GM19455 (cell line): ENCODE measurements around the gene RET.

Experiments used
- ATAC-seq: cut with Tn5 transposase; IDR thresholded peaks from one replicate; pipeline ENCODE4 v1.9.1; 2021; ENCODE audit not compliant: unreplicated experiment

Gene RET

DNA sequence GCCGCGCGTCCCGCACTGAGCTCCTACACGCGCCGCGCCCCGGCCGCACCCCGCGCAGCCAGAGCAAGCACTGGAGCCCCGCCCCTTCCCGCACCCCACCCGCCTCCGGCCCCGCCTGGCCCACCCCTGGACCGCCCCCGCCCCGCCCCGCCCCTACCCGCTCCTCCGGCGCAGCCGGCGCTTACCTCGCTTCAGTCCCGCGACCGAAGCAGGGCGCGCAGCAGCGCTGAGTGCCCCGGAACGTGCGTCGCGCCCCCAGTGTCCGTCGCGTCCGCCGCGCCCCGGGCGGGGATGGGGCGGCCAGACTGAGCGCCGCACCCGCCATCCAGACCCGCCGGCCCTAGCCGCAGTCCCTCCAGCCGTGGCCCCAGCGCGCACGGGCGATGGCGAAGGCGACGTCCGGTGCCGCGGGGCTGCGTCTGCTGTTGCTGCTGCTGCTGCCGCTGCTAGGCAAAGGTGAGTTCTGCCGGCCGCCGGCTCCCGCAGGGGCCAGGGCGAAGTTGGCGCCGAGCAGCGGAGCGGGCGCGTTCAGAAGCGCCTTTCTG lies at the start of gene RET:
RET (plus strand) TSS at position 194 of the 545 bp plus-strand sequence; CDS start at position 384, 190 bp downstream.
- no peak for ATAC-seq

DNA sequence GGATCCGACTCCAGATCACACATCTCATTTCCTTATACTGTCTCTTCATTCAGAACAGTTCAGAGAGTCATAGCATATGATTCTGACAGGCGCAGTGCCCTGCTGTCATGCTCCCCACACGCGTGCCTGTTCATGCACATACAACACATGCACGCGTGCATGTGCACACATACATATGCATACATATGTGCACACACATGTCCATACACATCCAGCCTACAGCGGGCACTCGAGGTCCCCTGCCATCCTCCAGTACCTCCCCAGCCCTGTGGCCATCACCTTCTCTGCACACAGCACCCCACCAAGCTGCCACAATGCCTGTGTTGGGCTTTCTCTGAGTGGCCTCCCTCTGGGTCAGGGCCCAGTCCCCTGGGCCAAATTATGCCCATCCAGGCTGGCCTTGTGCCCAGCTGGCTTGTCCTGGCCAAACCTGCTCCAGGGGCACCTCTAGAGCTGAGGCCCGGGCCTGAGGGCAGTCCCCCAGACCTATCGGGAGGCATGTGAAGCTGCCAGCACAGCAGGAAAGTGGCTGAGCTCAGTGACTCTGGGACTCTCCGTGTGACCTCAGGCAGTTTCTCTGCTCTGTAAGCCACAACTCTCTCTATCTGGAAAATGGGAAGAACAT lies 49.4 kb upstream of the RET start:
- no peak for ATAC-seq

- no peak for ATAC-seq
Measured at GRCh38 chr10:43028143-43028542, 48.7 kb upstream of the RET start.

DNA sequence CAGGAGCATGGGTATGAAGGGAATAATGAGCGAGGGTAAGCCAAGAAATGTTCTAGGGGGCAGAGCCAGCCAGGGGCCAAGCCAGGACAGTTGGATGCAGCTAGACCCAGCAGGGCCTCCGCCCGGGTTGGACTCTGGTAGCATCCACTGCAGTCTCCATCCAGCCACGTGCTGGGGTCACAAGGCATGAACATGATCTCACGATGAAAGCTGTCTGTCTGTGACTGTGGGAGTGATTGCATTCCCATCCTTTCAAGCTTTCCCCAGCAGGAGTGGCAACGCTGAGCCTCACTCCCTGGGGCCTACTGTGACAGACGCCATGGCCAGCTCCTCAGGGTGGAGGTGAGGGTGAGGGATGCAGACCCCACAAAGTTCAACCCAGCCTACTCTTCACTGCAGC lies 47.8 kb upstream of the RET start:
- no peak for ATAC-seq

GRCh38 chr10:43032613-43033012 lies 44.3 kb upstream of the RET start:
- no peak for ATAC-seq

- no peak for ATAC-seq
Measured at GRCh38 chr10:43035800-43036199, 41.1 kb upstream of the RET start.

GRCh38 chr10:43036481-43037428 lies 40.1 kb upstream of the RET start:
- ATAC-seq: no peak

DNA sequence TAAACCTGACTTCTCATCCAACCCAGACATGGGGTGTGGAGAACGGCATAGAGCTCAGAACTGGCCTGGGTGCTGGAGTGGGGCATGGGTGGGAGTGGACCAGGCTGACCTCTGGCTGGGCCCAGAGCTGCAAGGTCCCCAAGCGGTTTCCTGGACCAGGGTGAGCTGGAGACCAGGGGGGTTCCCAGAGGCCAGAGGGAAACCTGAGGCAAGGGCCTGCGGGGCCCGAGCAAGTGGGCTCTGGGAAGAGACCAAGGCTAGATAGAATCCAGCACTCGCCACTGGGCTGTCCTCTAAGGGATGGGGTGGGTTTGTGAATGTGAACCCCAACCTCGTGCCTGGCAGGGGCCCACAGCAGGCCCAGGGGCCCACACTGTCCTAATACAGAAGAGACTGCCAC lies 39.4 kb upstream of the RET start:
- ATAC-seq: no peak

GRCh38 chr10:43037942-43038782 lies 38.7 kb upstream of the RET start:
- ATAC-seq: no peak

DNA sequence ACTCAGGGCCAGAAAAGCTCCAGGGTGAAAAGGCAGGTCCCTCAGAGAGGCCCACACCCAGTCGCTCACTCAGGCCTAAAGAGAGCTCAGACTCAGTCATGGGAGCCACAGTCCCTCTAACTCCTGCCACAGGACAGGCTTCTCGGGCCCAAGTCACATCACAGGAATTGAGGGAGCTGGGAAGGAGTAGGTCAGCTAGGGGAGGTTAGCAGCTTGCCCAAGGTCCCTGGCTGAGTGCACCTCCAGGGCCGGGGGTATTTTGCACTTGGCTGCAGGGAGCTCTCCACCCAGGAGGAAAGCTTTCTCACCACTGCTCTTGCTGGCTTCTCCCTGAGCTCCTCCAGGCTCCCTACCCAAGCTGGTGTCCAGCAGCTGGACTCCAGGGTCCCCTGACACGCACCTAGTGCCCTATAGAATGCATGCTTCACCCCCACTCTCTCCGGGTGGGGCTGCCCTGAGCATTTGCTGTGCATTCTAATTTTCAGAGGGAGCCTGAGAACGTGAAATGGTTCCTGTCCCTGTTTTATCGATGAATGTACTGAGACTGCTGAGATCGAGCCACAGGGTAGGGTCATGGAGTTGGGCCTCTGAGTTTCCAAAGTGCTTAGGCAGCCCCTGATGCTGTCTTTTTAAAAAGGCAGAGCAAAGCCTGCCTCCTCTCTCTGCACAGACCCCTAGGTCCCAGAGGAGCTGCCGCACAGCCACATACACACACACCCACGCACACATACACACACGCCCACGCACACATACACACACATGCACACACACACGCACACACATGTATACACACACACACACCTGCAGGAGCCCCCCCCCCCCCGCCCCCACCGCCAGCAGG lies 37.9 kb upstream of the RET start:
- ATAC-seq: no peak

GRCh38 chr10:43039624-43040481 lies 37.0 kb upstream of the RET start:
- no peak for ATAC-seq

DNA sequence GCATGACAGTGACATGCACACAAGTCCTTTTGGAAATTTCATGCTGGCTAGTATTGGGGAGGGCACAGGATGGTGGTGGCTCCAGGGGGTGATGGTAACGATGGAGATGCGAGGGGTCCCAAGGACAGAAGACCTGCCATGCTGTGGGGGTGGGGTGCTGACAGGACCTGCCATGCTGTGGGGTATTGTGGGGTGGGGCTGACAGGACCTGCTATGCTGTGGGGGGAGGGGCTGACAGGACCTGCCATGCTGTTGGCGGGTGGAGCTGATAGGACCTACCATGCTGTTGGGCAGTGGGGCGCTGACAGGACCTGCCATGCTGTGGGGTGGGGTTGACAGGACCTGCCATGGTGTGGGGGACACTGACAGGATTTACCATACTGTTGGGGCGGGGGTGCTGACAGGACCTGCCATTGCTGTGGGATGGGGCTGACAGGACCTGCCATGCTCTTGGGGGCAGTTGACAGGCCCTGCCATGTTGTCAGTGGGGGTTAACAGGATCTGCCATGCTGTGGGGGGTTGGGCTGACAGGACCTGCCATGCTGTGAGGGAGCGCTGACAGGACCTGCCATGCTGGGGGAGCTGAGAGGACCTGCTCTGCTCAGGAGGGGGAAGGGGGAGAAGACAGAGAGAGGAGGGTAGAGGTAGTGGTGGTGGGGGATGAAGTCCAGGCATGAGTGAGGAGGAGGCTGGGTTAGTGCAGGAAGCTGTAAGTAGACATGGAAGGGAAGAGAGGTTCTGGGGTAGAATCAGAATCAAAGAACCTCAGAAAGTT lies 36.2 kb upstream of the RET start:
- no peak for ATAC-seq

DNA sequence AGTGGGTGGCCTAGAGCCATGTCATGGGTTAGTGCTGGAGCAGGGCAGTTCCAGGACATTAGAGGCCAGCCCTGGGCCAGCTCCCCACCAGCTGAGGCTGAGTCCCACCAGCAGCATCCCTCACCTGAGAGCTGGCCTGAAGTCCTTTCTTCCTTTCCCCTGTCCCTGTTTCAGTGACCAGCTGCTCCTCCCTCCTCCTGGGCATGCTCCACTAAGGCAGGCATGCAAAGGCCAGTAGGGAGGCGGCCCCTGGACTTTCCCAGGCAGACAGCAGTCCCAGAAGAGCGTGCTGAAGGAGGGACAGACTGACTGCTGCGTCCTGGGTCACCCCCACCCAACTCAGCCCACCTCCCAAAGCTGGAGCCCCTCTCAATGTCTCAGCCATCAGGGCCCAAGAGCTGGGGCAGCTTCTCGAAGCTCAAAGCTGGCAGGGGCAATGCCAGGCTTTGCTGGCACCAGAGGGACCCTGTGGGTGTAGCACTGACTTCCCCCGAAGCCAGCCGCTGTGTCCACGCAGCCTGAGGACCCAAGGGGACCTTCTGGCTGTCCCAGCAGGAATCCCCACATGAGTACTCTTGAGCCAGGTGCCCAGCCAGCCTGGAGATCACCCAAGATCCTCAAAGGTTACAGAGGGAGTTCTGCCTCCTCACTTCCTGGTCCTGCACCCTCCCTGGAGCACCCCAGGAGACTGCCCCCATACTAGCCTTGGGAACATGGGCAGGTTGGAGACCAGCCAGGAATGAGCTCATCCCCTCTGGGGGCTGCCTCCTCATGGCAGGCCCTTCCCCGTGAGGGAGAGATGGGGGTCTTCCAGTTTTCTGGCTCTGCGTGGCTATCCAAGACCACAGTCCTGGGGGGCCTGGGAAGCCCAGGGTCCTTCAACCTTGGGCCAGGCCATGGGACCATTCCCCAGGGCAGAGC lies 35.2 kb upstream of the RET start:
- ATAC-seq: no peak

GRCh38 chr10:43042503-43043341 lies 34.1 kb upstream of the RET start:
- ATAC-seq: no peak

DNA sequence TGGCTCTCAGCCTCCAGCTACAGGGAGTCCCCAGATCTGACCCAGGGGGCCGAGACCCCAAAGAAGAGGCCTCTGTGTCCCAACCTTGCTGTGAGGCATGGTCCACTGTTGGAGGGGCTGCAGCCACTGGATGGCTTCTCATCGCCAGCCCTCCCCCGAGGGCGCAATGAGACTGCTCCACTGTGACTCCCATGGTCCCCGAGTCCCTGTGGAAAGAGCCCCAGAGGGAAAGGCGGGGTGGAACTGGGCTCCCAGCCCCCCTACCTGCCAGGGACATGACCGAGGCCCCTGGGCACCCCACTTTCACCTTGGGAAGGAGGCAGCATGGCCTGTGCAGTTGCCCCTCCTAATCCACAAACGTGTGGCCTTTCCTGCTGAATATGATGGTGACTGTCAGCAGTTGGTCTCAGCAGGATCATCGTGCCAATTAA lies 33.5 kb upstream of the RET start:
- no peak for ATAC-seq

DNA sequence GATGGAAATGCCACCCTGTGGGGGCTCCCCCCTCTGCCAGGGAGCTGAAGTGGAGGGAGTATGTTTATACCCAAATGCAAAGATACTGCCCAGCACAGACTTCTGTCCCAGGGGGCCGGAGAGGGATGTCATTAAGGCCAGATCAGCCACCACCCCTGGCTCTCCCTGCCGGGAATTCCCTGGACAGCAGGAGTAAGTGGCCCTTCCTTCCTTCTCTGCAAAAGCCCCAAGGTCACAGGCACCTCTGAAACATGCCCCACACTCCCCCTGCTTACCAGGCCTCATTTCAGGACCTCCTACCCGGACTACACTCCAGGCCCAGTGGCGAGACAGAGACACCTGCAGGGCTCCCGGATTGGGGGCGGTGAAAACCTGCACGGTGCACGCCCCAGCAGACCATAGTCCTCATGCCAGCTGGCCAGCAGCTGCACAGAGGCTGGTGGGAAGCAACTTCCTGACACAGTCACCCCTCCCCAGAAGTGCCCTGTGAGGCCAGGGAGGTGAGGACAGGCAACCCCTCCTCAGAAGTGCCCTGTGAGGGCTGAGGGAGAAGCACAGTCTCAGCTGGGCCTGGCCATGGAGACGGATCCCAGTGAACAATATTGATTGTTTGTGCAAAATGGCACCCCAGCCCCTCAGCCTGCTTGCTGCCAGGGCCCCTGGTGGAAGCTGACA lies 33.0 kb upstream of the RET start:
- no peak for ATAC-seq
